Omental fat pad (tissue), 4 donors: ENCODE measurements around the gene GAS7. TPM values are rescaled to one million over a fixed set of nuclear protein-coding genes. Genes with fewer than 3 reads are reported as not detected.

Experiments used
- ATAC-seq: fragments of 150-250 bp; one replicate; pipeline ENCODE4 v1.9.1; 2016; ENCODE audit warnings: mild to moderate bottlenecking, moderate library complexity; ENCODE audit not compliant: low FRiP score
- DNase-seq: peaks from one replicate; pipeline ENCODE4 v3.0.0-alpha.2; 2019; ENCODE audit warnings: low spot score
- total RNA-seq, 4 donors: library from RNA; depleted of rRNA; stranded (reverse); fragments of >200 nt; gene quantifications; one replicate each; pipeline ENCODE4 v1.1.0, GENCODE V29; 2016
- TF ChIP-seq, protein P1 (sequence below), 3 donors: fragments of 450-650 bp; IDR thresholded peaks; one replicate each; pipeline ENCODE4 v1.5.1; 2016 to 2017; ENCODE audit warnings: antibody characterized with exemption in 3 of 3, mild to moderate bottlenecking in 3 of 3, moderate library complexity in 2 of 3

The GAS7 gene
- total RNA-seq, 4 donors from 2014 or later: 36.4 to 148 (median 52.7) TPM

DNA sequence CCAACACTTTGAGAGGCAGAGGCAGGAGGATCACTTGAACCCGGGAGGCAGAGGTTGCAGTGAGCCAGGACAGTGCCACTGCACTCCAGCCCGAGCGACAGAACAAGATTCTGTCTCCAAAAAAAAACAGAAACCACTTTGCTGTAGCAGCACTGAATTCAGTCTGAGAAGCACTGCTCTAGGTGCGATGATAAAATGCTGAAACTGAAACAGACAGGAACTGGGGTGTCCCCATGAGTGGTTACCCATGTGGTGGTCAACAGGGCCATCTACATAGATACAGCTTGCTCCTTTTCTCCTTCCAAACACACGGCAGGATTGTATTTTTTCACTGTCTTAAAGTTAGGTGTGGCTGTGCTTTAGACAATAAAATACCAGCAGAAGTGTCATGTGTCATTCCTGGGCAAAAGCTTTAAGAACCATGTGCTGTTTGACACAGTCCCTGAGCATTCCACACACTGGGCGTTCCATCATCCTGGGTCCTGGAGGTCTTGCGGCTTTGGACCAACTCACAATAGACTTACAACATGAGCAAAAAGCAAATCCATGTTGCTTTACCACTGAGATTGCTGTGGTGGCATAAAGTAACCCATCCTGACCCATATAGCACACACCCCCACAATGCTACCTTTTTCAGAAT, 11.5 kb downstream of the GAS7 start:
- TF ChIP-seq, protein P1, sequence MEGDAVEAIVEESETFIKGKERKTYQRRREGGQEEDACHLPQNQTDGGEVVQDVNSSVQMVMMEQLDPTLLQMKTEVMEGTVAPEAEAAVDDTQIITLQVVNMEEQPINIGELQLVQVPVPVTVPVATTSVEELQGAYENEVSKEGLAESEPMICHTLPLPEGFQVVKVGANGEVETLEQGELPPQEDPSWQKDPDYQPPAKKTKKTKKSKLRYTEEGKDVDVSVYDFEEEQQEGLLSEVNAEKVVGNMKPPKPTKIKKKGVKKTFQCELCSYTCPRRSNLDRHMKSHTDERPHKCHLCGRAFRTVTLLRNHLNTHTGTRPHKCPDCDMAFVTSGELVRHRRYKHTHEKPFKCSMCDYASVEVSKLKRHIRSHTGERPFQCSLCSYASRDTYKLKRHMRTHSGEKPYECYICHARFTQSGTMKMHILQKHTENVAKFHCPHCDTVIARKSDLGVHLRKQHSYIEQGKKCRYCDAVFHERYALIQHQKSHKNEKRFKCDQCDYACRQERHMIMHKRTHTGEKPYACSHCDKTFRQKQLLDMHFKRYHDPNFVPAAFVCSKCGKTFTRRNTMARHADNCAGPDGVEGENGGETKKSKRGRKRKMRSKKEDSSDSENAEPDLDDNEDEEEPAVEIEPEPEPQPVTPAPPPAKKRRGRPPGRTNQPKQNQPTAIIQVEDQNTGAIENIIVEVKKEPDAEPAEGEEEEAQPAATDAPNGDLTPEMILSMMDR (IDR thresholded peaks at IDR 0.05): no peak
- DNase-seq: no peak
- no peak for ATAC-seq

DNA sequence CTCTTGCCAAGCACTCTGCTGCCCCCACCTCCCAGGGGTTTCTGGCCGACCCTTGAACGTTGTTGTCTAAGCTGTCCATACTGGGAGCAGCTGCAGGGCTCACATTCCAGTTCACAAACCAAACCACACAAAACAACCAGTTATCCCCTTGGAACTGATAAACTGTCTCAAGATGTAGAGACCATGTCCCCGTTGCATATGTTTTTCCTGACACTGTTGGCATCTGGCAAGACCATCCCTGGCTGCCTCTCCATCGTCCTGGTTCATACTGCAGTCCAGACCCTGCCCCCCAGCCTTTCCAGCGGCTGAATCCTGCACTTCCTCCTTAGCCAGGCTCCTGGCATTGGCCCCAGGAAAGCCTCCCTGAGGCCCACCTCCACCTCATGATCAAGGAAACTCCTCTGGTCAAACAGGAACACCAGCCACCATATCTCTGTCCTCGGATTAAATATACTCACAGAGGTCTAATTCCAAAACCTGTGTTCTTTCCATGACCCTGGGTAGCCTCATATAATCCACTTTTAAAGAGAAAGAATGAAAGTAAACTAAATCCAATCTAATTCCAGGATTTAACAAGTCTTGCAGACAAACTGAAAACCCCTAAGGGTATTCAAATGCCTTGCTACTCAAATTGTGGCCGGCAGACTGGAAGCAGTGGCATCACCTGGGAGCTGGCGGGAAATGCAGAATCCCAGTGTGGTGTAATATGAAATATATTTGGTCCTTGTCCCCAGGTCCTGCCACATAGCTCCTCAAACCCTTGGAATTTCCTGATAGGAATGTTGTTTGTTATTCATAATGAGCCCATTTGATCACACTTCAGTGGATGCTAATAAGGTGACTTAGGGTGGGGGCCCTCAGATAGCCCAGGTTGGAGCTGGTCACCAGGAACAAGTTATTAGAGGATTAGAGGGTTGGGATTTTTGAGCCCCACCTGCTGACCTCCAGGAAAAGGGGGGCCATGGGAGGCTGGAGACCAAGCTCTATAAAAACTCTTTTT, 14.2 kb downstream of the GAS7 start:
- no peak for ATAC-seq
- DNase-seq: no peak
- TF ChIP-seq, protein P1 (IDR thresholded peaks at IDR 0.05): no peak

DNA sequence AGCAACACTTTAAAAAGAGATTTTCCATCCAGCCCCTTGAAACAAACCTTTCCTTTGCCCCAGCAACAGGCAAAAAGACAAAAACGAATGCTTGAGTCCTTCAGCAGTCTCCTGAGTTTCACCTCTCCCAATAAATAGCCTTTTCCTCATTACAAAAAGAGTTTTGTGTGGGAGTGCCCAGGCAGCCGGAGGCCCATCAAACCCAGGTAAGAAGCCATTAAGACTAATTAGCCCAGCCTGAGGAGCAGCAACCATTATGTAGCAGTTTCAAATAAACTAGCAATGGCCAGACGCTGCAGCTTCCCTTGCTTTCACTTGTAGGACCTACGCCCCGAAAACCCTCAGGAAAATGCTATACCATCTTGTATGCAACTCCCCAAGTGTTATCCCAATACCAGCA, 15.6 kb downstream of the GAS7 start:
- TF ChIP-seq, protein P1 (IDR thresholded peaks at IDR 0.05): no peak
- DNase-seq: no peak
- no peak for ATAC-seq

DNA sequence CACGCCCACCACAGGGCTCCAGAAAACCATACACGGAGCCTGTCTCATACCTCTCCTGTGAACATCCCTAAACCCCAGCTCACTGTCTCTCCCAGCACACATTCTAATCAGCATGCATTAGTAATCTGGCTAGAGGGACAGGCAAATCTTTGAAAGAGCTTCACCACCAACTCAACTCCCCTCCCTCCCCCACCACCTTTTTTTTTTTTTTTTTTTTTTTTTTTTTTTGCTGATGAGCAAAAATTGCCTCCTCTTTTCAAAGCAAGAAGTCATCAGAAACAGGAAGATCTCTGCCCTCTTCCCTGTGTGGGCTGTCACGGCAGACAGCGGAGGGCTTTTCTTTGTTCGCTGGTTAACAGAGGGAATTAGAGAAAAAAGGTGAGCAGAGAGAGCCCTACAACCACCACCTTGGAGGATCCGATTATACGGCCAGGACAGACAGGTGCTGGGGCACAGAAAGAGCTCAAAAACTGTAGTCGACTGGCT, 19.9 kb downstream of the GAS7 start:
- no peak for ATAC-seq
- no peak for DNase-seq
- TF ChIP-seq, protein P1 (IDR thresholded peaks at IDR 0.05): no peak

DNA sequence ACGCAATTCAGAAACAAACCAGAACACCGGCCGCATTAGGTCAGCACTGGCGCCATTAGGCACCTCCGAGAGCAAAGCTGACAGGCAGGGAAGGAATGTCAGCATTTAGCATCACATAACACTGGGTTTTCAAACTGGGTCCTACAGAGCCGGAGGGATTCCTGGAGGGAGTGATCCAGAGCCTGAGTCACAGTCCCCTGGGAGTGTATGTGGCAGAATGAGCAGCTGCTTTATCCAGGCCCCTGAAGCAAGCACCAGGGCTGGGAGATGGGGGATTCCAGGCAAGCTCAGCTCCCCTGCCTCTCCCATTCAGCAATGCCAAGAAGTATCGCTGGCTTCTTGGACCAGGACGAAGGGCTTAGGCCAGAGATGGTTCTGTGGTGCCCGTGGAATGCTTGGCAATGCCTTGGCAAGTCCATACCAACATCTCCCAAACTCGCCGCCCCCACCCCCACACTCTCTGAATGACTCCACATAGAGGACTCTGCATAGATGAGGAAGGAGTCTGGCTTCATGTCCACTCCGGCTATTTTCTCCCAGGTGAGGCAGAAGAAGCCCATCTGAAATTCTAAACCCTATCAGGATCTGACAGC, 20.4 kb downstream of the GAS7 start:
- DNase-seq: no peak
- TF ChIP-seq, protein P1 (IDR thresholded peaks at IDR 0.05): no peak
- ATAC-seq: no peak

DNA sequence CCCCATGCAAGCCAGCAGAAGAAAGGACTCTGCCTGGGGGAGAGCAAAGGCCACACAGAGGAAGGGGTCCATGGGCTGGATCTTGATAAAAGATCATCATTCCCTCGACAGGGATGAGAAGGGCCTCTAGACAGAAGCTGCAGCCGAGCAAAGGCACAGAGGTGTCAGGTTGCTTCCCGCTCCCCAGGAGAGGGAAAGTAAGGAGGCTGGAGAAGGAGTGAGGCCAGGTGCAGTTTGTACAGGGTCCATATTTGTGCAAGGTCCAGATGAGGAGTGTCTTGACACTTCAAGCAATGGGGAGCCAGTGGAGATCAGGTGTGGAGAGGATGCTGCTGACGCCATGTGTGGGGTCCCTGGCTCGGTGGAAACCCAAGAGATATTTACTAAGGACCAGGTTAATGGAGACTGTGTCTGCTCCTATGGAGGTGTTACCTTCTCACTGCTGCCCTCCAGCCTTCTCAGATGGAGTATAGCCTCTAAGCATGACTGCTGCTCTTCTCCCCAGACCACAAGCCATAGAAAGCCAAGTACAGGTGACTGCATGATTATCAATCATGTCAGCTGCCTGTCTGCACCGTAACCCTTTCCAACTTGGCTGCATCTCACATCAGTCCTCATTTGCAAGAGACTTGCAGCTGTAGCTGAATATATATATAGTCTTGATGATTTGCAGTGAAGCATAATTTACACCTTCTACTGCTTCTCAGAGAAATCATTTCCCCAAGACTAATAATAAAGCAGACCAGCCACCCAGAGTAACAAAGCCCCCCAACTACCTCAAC, 21.1 kb downstream of the GAS7 start:
- no peak for DNase-seq
- TF ChIP-seq, protein P1 (IDR thresholded peaks at IDR 0.05): no peak
- ATAC-seq: no peak
